Measurements from ENCODE around the gene SDC1.

The SDC1 gene

GRCh38 chr2:20180676-20181648 is 44.0 kb downstream of the SDC1 start:
- DNase-seq = no peak

DNA sequence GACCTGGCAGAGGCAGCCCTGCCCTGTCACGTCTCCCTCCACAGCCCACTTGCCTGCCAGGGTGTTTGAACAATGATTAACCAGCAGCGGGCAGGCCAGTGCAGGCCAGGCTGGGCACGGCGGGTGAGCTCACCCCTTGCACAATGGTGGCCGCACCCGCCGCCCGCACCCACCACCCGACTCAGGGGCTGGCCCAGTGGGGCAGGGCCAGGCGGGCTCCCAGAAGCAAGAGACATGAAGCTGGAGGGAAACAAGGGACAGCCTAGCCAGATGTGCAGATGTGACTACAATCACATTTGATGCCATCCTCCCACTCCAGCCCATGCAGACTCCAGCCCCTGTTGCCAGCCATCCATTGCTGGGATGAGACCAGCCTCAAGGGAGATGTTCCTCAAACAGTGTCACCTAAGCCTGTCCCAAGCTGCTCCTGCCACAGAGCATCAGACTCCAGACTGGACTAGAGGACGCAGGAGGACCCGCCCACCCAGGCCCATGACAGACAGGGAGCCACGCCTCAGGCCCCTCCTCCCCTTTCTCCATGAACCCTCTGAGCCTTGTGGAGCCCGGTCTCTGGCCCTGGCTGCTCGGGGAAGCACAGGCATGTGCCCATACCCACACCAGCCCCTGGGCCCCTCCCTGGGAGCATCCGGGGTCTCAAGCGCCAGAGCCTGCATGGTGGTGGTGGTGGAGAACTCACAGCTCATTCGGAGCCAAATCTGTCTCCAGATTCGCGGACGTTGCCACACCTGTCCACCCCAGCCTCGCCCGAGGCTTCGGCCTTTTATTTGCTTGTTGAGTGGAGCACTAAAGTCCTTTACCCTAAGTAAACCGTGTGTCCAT is 45.0 kb downstream of the SDC1 start:
- DNase-seq = no peak

DNA sequence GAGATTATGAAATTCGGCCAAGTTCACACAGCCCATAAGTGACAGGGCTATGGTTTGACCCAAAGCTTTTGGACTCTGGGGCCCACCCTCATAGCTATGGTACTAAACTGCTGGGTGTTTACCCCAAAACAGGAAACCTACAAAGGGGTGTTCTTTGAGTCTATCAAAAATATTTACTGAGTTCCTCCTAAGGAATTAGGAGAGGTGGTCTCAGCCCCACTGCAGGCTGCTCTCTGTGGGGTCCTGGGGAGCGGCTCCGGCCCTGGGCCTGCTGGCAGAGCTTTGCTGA is 45.5 kb downstream of the SDC1 start:
- no peak for DNase-seq

DNA sequence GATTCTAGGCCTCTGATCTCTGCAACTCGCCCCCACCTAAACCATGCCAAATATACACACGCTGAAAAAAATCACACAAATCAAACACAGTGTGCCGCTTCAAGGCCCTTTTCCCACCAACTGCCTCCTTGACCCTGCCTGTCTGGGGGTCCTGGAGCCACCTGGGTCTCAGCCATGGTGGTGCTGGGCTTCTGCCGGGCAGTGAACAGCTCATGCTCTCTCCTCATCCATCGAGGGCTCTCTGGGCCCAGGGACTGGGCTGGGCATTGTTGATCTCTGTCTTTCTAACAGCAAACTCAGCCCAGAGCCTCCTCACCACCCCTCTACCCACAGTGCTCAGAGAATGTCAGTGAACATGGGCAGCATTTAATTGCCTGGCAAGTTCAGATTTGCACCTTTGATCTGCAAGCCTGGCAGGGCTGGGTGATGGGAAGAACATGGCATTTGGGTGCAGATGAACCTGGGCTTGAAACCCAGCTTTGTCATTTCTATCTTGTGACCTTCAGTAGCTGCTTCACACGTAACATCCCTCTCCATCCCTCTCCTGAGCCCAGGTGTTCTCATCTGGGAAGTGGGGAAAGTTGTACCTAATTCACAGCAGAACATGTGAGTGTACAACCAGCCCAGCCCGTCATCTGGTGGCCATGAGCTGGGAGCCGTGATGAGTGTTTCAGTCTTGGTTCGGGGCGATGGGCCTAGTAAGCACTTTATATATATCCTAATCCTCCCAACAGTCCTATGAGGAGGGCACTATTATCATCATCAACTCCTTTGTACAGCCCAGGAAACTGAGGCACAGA is 46.1 kb downstream of the SDC1 start:
- DNase-seq = no peak

DNA sequence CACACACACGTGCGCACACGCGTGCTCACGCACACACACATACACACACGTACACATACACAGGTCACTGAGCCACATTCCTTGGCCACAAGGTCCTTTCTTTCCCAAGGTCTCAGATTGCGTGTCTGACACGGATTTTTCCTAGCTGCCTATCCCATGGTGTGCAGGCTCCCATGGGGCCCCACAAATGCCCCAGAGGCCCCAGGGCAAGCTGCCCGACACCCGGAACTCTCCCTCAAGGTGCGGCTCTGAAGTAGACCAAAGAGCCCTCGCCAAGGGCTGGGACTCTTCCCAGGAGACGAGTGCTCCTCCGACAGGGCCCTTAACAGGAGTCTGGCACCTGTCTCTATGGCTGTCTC is 46.7 kb downstream of the SDC1 start:
- DNase-seq = no peak

DNA sequence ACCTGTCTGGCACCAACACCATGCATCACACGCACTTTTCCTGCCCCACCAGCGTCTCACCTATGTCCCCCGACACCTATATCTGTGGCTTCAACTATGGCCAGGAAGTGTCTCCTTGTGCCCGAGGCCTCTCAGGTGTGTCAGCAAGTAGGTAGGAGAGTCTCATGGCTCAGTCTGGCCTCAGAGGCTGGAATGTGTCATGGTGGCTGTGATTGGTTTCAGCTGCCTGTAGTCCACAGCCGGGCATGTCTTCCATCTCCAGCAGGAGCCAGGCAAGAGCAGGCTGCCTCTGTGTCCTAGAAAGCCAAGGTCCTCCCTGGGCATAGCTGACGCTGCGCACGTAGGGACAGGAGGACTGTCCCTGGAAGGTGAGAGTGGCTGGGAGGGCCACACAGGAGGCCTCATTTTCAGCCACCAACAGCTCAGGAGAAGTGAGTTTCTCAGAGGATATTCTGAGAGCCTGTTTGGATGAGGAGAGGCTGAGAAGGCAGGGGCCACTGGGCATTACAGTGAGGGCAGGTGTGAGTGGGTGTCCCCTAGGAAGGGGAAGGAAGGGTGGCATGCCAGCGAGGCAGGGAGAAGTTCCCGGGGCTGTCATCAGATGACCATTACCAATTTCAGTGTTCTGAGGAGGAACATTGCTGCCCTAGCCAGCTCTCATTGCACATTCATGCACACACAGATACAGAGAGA is 47.2 kb downstream of the SDC1 start:
- no peak for DNase-seq

DNA sequence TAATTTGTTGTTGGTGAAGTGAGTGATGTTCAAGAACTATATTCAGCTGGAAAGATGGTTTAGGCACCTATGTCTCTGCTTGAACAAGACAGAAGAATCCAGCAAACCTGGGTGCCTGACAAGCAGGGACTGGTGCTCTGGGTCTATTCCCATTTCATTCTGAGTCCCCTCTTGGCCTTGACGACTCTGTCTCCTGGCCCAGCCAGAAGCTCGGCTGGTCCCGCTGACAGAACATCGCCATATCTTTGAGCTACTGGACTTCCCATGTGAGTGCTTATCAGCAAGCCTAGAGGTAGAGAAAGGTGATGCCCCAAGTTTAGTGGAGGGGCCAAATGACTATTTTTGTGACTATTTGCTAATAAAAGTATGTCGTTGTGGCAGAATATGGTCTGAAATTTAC is 48.2 kb downstream of the SDC1 start:
- DNase-seq = no peak

DNA sequence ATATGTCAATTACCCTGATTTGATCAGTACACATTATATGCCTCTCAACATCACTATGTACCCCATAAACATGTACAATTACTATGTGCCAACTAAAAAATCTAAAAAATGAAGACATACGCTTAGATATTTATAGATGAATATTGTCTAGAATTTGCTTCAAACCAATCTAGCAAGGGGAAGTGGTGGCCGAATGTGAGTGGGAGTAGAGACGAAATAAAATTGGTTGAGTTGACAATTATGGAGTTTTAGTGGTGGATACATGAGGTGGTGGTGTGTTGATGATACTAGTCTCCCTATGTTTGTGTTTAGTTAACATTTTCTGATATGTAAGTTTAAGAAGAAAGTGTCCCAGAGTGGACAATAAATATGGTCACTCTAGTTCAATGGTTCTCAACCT is 49.0 kb downstream of the SDC1 start:
- DNase-seq = no peak

- DNase-seq = no peak
Observed at GRCh38 chr2:20175267-20175666, 49.7 kb downstream of the SDC1 start.

DNA sequence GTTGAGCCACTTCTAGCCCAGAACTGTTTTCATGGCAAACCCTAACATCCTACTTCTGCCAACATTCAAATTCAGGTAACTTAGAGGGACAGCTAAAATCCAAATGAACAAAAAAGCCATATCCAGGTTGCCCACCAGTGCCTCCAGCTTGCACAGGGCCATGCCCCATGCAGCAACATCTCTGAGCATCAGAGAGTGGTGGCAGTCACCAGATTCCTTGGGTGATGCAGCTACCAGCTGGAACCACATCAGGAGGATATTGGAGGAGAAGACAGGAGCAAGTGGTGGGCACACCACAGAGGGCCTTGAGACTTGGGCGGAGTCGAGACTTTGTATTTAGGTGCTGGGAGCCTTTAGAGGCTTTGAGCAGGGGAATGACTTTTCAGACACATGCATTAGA is 50.5 kb downstream of the SDC1 start:
- no peak for DNase-seq

GRCh38 chr2:20173496-20174402 is 51.2 kb downstream of the SDC1 start:
- no peak for DNase-seq

GRCh38 chr2:20173064-20173463 is 51.9 kb downstream of the SDC1 start:
- no peak for DNase-seq

- DNase-seq = no peak
Observed at GRCh38 chr2:20172273-20173055, 52.5 kb downstream of the SDC1 start.

- no peak for DNase-seq
Observed at GRCh38 chr2:20171445-20171977, 53.4 kb downstream of the SDC1 start.

- DNase-seq = no peak
Observed at GRCh38 chr2:20170704-20171250, 54.2 kb downstream of the SDC1 start.

DNA sequence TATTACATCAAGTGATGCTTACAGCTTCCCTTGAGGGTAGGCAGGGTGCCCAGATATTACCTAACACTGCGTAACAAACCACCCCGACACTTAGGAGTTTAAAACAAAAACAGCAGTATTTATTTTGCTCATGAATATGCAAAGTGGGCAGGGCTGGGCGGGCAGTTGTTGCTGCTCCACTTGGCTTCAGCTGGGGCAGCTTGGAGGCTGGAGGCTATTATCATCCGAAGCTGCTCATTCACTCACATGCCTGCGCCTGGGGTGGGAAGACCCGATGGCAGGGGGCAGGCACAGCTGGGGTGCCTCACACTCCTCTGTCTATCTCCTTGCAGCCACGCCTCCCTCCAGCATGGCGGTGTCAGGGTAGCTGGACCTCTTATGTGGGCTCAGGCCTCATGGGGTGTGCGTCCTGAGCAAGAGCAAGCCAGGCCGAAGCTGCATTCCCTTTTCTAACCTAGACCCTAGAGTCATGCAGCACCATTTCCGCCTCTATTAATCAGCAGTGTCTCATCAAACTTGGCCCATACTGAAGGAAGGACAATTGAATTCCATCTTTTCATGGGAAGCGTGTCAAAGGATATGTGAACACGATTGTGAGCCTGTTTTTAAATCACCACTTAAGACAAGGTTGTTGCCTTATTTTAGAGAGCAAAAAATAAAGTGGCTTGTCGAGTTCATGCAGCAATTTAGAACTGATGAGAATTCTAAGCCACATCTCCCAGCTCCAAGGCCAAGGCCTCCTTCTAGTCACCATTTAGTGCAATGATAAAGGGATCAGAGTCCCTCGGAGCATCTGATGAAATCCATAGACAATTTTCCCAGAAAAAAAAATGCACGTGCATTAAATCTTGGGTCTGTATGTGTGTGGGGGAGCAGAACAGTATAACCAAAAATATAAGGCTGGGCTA is 54.9 kb downstream of the SDC1 start:
- no peak for DNase-seq

GRCh38 chr2:20168727-20169696 is 55.9 kb downstream of the SDC1 start:
- no peak for DNase-seq

Measured in NCI-H1105 (cell line).